Measurements from ENCODE around the gene ATP6V0A4. TPM values are rescaled to one million over a fixed set of nuclear protein-coding genes. Genes with fewer than 3 reads are reported as not detected.
"Not testable (repeated sequence)": the region's sequence is repeated elsewhere in the genome, so short reads cannot be mapped to it uniquely, and the experiment has no call there.

Gene ATP6V0A4
- total RNA-seq, 2 donors from 2014 or later = not detected

GRCh38 chr7:138731733-138732132 is 66.3 kb downstream of the ATP6V0A4 start:
- DNase-seq; H3K4me1 Mint-ChIP-seq; H3K36me3 Mint-ChIP-seq (ENCODE audit: low read depth); H3K4me3 Mint-ChIP-seq; H3K9me3 ChIP-seq (ENCODE audit: control insufficient read depth, low read length, poor library complexity, severe bottlenecking); H3K27ac Mint-ChIP-seq; ATAC-seq: not testable (repeated sequence)
- H3K27me3 Mint-ChIP-seq = peaks cover 11% of the 10 kb centered on the region

- Mint-ChIP-seq H3K4me3 (no peak overlapping the region), H3K27ac (no peak overlapping the region), H3K27me3 (peaks cover 11% of the 10 kb centered on the region), H3K36me3 (ENCODE audit: low read depth) (peaks cover 2% of the 10 kb centered on the region), H3K4me1 (no peaks in the 10 kb centered on the region)
- H3K9me3 ChIP-seq (ENCODE audit: control insufficient read depth, low read length, poor library complexity, severe bottlenecking) = no peaks in the 10 kb centered on the region
- DNase-seq (no peak), ATAC-seq (no peak)
Observed at GRCh38 chr7:138729444-138729843, 68.6 kb downstream of the ATP6V0A4 start.

- Mint-ChIP-seq H3K27ac (no peak overlapping the region), H3K4me1 (no peaks in the 10 kb centered on the region), H3K4me3 (no peak overlapping the region), H3K27me3 (peaks cover 5% of the 10 kb centered on the region), H3K36me3 (ENCODE audit: low read depth) (peaks cover 2% of the 10 kb centered on the region)
- H3K9me3 ChIP-seq (ENCODE audit: control insufficient read depth, low read length, poor library complexity, severe bottlenecking) = no peaks in the 10 kb centered on the region
- ATAC-seq = no peak
- DNase-seq = no peak
Observed at GRCh38 chr7:138727336-138728099, 70.5 kb downstream of the ATP6V0A4 start.

GRCh38 chr7:138726288-138726687 is 71.7 kb downstream of the ATP6V0A4 start:
- H3K9me3 ChIP-seq (ENCODE audit: control insufficient read depth, low read length, poor library complexity, severe bottlenecking) = no peaks in the 10 kb centered on the region
- DNase-seq (no peak), ATAC-seq (no peak)
- H3K27me3 Mint-ChIP-seq = no peaks in the 10 kb centered on the region
- H3K36me3 Mint-ChIP-seq (ENCODE audit: low read depth) = peaks cover 2% of the 10 kb centered on the region
- no peaks in the 10 kb centered on the region for H3K4me1 Mint-ChIP-seq
- no peak overlapping the region for H3K27ac Mint-ChIP-seq
- H3K4me3 Mint-ChIP-seq = no peak overlapping the region

- ATAC-seq = no peak
- H3K36me3 Mint-ChIP-seq (ENCODE audit: low read depth) = peaks cover 7% of the 10 kb centered on the region
- H3K27me3 Mint-ChIP-seq = no peaks in the 10 kb centered on the region
- H3K4me1 Mint-ChIP-seq = peaks cover 18% of the 10 kb centered on the region
- peak overlapping the region; percentile 49 for H3K27ac Mint-ChIP-seq
- no peak overlapping the region for H3K4me3 Mint-ChIP-seq
- DNase-seq = no peak
- H3K9me3 ChIP-seq (ENCODE audit: control insufficient read depth, low read length, poor library complexity, severe bottlenecking) = no peaks in the 10 kb centered on the region
Observed at GRCh38 chr7:138720286-138720685, 77.7 kb downstream of the ATP6V0A4 start.

- no peaks in the 10 kb centered on the region for H3K9me3 ChIP-seq (ENCODE audit: control insufficient read depth, low read length, poor library complexity, severe bottlenecking)
- DNase-seq (no peak), ATAC-seq (no peak)
- H3K27ac Mint-ChIP-seq = peak overlapping the region; percentile 69
- peaks cover 23% of the 10 kb centered on the region for H3K4me1 Mint-ChIP-seq
- H3K36me3 Mint-ChIP-seq (ENCODE audit: low read depth) = peaks cover 7% of the 10 kb centered on the region
- peak overlapping the region; percentile 56 for H3K4me3 Mint-ChIP-seq
- peaks cover 9% of the 10 kb centered on the region for H3K27me3 Mint-ChIP-seq
Observed at GRCh38 chr7:138716889-138717288, 81.1 kb downstream of the ATP6V0A4 start.

- ATAC-seq (no peak), DNase-seq (no peak)
- Mint-ChIP-seq H3K4me1 (peaks cover 17% of the 10 kb centered on the region), H3K4me3 (no peak overlapping the region), H3K27ac (no peak overlapping the region), H3K36me3 (ENCODE audit: low read depth) (peaks cover 7% of the 10 kb centered on the region), H3K27me3 (peaks cover 20% of the 10 kb centered on the region)
- no peaks in the 10 kb centered on the region for H3K9me3 ChIP-seq (ENCODE audit: control insufficient read depth, low read length, poor library complexity, severe bottlenecking)
Observed at GRCh38 chr7:138713191-138713590, 84.8 kb downstream of the ATP6V0A4 start.

- H3K36me3 Mint-ChIP-seq (ENCODE audit: low read depth) = peaks cover 7% of the 10 kb centered on the region
- ATAC-seq (no peak), DNase-seq (no peak)
- H3K27ac Mint-ChIP-seq = no peak overlapping the region
- H3K27me3 Mint-ChIP-seq = peaks cover 20% of the 10 kb centered on the region
- no peak overlapping the region for H3K4me3 Mint-ChIP-seq
- H3K4me1 Mint-ChIP-seq = peaks cover 12% of the 10 kb centered on the region
- no peaks in the 10 kb centered on the region for H3K9me3 ChIP-seq (ENCODE audit: control insufficient read depth, low read length, poor library complexity, severe bottlenecking)
Observed at GRCh38 chr7:138712652-138713051, 85.3 kb downstream of the ATP6V0A4 start.

GRCh38 chr7:138710536-138711385 is 87.2 kb downstream of the ATP6V0A4 start:
- H3K27ac Mint-ChIP-seq = no peak overlapping the region
- DNase-seq (no peak), ATAC-seq (no peak)
- no peaks in the 10 kb centered on the region for H3K9me3 ChIP-seq (ENCODE audit: control insufficient read depth, low read length, poor library complexity, severe bottlenecking)
- no peak overlapping the region for H3K4me3 Mint-ChIP-seq
- H3K27me3 Mint-ChIP-seq = peaks cover 20% of the 10 kb centered on the region
- no peaks in the 10 kb centered on the region for H3K36me3 Mint-ChIP-seq (ENCODE audit: low read depth)
- H3K4me1 Mint-ChIP-seq = peaks cover 5% of the 10 kb centered on the region

GRCh38 chr7:138705167-138705566 is 92.8 kb downstream of the ATP6V0A4 start:
- no peak for ATAC-seq
- Mint-ChIP-seq H3K36me3 (ENCODE audit: low read depth) (no peaks in the 10 kb centered on the region), H3K27me3 (peaks cover 4% of the 10 kb centered on the region), H3K4me1 (no peaks in the 10 kb centered on the region), H3K27ac (no peak overlapping the region), H3K4me3 (no peak overlapping the region)
- no peak for DNase-seq
- no peaks in the 10 kb centered on the region for H3K9me3 ChIP-seq (ENCODE audit: control insufficient read depth, low read length, poor library complexity, severe bottlenecking)

GRCh38 chr7:138701537-138701923 is 96.5 kb downstream of the ATP6V0A4 start:
- peaks cover 16% of the 10 kb centered on the region for H3K27me3 Mint-ChIP-seq
- H3K36me3 Mint-ChIP-seq (ENCODE audit: low read depth) = no peaks in the 10 kb centered on the region
- no peak for ATAC-seq
- DNase-seq = no peak
- no peak overlapping the region for H3K4me3 Mint-ChIP-seq
- H3K9me3 ChIP-seq (ENCODE audit: control insufficient read depth, low read length, poor library complexity, severe bottlenecking) = no peaks in the 10 kb centered on the region
- H3K27ac Mint-ChIP-seq = no peak overlapping the region
- H3K4me1 Mint-ChIP-seq = no peaks in the 10 kb centered on the region

- H3K9me3 ChIP-seq (ENCODE audit: control insufficient read depth, low read length, poor library complexity, severe bottlenecking) = no peaks in the 10 kb centered on the region
- H3K36me3 Mint-ChIP-seq (ENCODE audit: low read depth) = no peaks in the 10 kb centered on the region
- DNase-seq (no peak), ATAC-seq (no peak)
- H3K27me3 Mint-ChIP-seq = peaks cover 16% of the 10 kb centered on the region
- H3K4me3 Mint-ChIP-seq = no peak within 1 kb of the TSS
- no peaks in the 10 kb centered on the region for H3K4me1 Mint-ChIP-seq
- no peak within 1 kb of the TSS for H3K27ac Mint-ChIP-seq
Observed at GRCh38 chr7:138700857-138701536, 97.0 kb downstream of the ATP6V0A4 start, which contains the start of gene SVOPL. TSS of gene SVOPL (minus strand) at chr7:138701362. CDS start at chr7:138679045, 22,317 bp downstream.

- DNase-seq = no peak
- H3K36me3 Mint-ChIP-seq (ENCODE audit: low read depth) = no peaks in the 10 kb centered on the region
- no peak overlapping the region for H3K27ac Mint-ChIP-seq
Observed at GRCh38 chr7:138699661-138700060, 98.3 kb downstream of the ATP6V0A4 start.

More at GRCh38 chr7:138699661-138700060, 98.3 kb downstream of the ATP6V0A4 start:
- no peaks in the 10 kb centered on the region for H3K9me3 ChIP-seq (ENCODE audit: control insufficient read depth, low read length, poor library complexity, severe bottlenecking)
- Mint-ChIP-seq H3K4me3 (no peak overlapping the region), H3K4me1 (no peaks in the 10 kb centered on the region), H3K27me3 (peaks cover 16% of the 10 kb centered on the region)
- ATAC-seq = no peak

All from T-helper 17 cell (primary cell).